Stimulated activated CD4-positive, alpha-beta T cell treated with anti-CD3 and anti-CD28 coated beads, Interleukin-4, amount 100 ng/mL, for 24 hours (primary cell): ENCODE measurements around the gene OLIG1.

Source experiments
- DNase-seq: peaks from one replicate; pipeline ENCODE4 v3.0.0-alpha.2; 2020

Gene OLIG1, protein sequence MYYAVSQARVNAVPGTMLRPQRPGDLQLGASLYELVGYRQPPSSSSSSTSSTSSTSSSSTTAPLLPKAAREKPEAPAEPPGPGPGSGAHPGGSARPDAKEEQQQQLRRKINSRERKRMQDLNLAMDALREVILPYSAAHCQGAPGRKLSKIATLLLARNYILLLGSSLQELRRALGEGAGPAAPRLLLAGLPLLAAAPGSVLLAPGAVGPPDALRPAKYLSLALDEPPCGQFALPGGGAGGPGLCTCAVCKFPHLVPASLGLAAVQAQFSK

DNA sequence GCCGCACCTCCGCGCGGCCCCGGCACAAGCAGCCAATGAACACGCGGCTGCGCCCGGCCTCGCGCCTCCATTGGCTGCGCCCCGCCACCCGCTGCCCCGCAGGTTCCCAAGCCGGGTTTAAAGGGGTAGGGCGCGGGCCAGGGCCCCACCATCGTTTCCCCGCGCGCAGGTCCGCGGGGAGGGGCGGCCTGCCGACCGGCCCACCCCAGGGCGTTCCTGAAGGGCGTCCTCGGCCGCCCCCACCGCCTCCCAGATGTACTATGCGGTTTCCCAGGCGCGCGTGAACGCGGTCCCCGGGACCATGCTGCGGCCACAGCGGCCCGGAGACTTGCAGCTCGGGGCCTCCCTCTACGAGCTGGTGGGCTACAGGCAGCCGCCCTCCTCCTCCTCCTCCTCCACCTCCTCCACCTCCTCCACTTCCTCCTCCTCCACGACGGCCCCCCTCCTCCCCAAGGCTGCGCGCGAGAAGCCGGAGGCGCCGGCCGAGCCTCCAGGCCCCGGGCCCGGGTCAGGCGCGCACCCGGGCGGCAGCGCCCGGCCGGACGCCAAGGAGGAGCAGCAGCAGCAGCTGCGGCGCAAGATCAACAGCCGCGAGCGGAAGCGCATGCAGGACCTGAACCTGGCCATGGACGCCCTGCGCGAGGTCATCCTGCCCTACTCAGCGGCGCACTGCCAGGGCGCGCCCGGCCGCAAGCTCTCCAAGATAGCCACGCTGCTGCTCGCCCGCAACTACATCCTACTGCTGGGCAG is at the start of gene OLIG1:
OLIG1 (plus strand) TSS at position 148 of the 750 bp plus-strand sequence; CDS start at position 254, 106 bp downstream.
- peak; percentile 22 for DNase-seq

DNA sequence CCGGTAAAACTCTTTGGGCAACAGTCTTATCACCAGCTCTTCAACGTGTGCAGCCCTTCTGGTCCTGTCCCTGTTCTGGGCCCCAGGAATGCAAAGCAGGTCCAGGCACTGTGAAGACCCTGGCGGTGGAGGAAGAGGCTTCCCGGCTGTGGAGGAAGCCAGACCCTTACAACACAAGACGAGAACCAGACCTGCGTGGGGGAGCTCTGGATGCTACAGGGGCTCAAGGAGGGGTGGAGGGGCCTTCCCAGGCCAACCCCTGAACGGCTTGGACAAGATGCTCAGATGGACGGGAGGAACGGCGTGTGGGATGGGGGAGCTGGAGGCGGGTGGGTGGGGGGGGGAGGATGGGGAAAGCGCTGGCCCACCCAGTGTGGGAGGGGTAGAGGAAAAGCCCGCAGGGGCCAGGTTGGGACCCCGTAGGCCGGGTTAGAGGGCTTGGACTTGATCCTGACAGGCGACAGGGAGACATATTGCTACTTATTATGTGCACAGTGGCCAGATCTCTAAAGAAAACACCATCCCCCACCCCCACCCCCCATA is 49.3 kb upstream of the OLIG1 start:
- no peak for DNase-seq

DNA sequence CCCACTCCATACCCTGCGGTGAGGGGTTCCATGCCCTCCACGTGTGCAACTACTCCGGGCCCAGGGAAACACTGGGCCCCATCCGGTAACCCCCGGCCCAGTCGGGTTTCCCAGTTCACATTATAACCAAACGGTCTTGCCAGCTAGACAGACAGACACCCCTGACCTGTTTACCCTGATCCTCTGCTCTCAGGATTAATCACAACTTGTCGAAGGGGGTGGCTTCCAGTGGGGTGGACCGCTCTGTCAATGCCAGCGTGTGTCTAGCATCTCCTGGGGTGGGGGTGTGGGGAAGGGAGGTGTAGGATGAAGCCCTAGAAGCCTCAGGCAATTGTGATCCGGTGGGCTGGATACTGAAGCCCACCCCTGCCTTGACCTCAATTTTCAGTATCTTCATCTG is 48.8 kb upstream of the OLIG1 start:
- DNase-seq: no peak

DNA sequence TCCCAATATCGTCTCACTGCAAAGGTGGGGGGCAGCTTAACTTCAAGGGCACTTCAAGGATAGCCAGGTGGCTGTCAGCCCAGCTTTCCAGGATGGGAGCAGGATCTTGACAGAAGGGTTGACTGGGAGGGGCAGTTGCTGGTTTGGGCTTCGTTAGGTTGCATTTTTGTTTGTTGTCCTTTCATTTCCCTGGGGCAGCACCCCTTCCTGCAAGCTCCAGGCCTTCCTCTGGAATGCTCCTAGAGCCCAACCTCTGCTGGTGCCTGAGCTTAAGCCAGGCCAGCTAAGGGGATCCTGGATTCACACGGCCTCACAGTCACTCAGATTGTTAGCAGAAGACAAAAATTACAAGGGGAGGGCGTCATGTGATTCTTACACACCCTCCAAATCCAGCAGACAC is 48.3 kb upstream of the OLIG1 start:
- DNase-seq: no peak

DNA sequence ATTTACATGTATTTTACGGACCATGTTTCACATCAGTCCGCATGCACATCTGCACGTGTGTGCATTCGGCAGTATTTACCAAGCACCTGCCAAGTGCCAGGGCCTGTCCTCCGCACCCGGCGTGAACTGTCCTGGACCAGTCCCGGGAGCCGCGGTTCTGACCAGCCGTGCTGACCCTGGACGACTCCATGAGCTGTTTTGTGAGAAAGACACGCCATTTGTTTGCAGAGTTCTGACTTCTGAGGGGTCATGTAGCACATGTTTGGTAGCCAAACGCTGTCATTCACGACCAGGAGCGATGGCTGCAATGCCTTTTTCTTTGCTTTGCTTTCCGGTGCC is 47.5 kb upstream of the OLIG1 start:
- DNase-seq: no peak

DNA sequence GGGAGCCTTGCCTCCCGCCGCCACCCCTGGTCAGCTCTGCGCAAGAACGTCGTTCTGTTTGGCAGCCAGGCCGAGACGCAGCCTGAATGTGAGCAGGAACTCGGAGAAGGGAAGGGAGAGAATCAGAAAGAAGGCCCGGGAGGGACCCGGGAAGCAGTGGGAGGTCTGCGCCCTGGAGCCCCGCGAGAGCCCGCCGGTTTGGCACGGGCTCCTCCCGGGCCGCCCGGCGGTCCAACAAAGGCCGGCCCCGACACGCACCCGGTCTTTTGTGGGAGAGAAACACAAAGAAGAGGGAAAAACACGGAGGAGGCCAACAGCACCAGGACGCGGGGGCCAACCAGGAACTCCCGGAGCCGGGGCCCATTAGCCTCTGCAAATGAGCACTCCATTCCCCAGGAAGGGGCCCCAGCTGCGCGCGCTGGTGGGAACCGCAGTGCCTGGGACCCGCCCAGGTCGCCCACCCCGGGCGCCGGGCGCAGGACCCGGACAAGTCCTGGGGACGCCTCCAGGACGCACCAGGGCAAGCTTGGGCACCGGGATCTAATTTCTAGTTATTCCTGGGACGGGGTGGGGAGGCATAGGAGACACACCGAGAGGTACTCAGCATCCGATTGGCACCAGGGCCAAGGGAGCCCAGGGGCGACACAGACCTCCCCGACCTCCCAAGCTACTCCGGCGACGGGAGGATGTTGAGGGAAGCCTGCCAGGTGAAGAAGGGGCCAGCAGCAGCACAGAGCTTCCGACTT is 46.9 kb upstream of the OLIG1 start:
- DNase-seq: no peak

DNA sequence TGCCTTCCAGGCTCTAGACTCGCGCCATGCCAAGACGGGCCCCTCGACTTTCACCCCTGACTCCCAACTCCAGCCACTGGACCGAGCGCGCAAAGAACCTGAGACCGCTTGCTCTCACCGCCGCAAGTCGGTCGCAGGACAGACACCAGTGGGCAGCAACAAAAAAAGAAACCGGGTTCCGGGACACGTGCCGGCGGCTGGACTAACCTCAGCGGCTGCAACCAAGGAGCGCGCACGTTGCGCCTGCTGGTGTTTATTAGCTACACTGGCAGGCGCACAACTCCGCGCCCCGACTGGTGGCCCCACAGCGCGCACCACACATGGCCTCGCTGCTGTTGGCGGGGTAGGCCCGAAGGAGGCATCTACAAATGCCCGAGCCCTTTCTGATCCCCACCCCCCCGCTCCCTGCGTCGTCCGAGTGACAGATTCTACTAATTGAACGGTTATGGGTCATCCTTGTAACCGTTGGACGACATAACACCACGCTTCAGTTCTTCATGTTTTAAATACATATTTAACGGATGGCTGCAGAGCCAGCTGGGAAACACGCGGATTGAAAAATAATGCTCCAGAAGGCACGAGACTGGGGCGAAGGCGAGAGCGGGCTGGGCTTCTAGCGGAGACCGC is 46.3 kb upstream of the OLIG1 start:
- no peak for DNase-seq

DNA sequence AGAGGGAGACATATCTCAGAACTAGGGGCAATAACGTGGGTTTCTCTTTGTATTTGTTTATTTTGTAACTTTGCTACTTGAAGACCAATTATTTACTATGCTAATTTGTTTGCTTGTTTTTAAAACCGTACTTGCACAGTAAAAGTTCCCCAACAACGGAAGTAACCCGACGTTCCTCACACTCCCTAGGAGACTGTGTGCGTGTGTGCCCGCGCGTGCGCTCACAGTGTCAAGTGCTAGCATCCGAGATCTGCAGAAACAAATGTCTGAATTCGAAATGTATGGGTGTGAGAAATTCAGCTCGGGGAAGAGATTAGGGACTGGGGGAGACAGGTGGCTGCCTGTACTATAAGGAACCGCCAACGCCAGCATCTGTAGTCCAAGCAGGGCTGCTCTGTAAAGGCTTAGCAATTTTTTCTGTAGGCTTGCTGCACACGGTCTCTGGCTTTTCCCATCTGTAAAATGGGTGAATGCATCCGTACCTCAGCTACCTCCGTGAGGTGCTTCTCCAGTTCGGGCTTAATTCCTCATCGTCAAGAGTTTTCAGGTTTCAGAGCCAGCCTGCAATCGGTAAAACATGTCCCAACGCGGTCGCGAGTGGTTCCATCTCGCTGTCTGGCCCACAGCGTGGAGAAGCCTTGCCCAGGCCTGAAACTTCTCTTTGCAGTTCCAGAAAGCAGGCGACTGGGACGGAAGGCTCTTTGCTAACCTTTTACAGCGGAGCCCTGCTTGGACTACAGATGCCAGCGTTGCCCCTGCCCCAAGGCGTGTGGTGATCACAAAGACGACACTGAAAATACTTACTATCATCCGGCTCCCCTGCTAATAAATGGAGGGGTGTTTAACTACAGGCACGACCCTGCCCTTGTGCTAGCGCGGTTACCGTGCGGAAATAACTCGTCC is 45.5 kb upstream of the OLIG1 start:
- DNase-seq: no peak

DNA sequence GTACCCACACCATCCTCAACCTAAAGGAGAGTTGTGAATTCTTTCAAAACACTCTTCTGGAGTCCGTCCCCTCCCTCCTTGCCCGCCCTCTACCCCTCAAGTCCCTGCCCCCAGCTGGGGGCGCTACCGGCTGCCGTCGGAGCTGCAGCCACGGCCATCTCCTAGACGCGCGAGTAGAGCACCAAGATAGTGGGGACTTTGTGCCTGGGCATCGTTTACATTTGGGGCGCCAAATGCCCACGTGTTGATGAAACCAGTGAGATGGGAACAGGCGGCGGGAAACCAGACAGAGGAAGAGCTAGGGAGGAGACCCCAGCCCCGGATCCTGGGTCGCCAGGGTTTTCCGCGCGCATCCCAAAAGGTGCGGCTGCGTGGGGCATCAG is 44.8 kb upstream of the OLIG1 start:
- DNase-seq: no peak

DNA sequence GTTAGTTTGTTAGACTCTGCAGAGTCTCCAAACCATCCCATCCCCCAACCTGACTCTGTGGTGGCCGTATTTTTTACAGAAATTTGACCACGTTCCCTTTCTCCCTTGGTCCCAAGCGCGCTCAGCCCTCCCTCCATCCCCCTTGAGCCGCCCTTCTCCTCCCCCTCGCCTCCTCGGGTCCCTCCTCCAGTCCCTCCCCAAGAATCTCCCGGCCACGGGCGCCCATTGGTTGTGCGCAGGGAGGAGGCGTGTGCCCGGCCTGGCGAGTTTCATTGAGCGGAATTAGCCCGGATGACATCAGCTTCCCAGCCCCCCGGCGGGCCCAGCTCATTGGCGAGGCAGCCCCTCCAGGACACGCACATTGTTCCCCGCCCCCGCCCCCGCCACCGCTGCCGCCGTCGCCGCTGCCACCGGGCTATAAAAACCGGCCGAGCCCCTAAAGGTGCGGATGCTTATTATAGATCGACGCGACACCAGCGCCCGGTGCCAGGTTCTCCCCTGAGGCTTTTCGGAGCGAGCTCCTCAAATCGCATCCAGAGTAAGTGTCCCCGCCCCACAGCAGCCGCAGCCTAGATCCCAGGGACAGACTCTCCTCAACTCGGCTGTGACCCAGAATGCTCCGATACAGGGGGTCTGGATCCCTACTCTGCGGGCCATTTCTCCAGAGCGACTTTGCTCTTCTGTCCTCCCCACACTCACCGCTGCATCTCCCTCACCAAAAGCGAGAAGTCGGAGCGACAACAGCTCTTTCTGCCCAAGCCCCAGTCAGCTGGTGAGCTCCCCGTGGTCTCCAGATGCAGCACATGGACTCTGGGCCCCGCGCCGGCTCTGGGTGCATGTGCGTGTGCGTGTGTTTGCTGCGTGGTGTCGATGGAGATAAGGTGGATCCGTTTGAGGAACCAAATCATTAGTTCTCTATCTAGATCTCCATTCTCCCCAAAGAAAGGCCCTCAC is 44.2 kb upstream of the OLIG1 start, which contains the start of gene OLIG2:
OLIG2 (plus strand) TSS at position 447 of the 954 bp plus-strand sequence. CDS start 928 bp downstream, outside the sequence.
- DNase-seq: no peak

DNA sequence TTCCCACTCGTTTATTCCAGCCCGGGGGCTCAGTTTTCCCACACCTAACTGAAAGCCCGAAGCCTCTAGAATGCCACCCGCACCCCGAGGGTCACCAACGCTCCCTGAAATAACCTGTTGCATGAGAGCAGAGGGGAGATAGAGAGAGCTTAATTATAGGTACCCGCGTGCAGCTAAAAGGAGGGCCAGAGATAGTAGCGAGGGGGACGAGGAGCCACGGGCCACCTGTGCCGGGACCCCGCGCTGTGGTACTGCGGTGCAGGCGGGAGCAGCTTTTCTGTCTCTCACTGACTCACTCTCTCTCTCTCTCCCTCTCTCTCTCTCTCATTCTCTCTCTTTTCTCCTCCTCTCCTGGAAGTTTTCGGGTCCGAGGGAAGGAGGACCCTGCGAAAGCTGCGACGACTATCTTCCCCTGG is 43.5 kb upstream of the OLIG1 start:
- DNase-seq: no peak

DNA sequence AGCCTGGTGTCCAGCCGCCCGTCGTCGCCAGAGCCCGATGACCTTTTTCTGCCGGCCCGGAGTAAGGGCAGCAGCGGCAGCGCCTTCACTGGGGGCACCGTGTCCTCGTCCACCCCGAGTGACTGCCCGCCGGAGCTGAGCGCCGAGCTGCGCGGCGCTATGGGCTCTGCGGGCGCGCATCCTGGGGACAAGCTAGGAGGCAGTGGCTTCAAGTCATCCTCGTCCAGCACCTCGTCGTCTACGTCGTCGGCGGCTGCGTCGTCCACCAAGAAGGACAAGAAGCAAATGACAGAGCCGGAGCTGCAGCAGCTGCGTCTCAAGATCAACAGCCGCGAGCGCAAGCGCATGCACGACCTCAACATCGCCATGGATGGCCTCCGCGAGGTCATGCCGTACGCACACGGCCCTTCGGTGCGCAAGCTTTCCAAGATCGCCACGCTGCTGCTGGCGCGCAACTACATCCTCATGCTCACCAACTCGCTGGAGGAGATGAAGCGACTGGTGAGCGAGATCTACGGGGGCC is 43.0 kb upstream of the OLIG1 start:
- no peak for DNase-seq

DNA sequence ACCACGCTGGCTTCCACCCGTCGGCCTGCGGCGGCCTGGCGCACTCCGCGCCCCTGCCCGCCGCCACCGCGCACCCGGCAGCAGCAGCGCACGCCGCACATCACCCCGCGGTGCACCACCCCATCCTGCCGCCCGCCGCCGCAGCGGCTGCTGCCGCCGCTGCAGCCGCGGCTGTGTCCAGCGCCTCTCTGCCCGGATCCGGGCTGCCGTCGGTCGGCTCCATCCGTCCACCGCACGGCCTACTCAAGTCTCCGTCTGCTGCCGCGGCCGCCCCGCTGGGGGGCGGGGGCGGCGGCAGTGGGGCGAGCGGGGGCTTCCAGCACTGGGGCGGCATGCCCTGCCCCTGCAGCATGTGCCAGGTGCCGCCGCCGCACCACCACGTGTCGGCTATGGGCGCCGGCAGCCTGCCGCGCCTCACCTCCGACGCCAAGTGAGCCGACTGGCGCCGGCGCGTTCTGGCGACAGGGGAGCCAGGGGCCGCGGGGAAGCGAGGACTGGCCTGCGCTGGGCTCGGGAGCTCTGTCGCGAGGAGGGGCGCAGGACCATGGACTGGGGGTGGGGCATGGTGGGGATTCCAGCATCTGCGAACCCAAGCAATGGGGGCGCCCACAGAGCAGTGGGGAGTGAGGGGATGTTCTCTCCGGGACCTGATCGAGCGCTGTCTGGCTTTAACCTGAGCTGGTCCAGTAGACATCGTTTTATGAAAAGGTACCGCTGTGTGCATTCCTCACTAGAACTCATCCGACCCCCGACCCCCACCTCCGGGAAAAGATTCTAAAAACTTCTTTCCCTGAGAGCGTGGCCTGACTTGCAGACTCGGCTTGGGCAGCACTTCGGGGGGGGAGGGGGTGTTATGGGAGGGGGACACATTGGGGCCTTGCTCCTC is 42.3 kb upstream of the OLIG1 start:
- DNase-seq: no peak

DNA sequence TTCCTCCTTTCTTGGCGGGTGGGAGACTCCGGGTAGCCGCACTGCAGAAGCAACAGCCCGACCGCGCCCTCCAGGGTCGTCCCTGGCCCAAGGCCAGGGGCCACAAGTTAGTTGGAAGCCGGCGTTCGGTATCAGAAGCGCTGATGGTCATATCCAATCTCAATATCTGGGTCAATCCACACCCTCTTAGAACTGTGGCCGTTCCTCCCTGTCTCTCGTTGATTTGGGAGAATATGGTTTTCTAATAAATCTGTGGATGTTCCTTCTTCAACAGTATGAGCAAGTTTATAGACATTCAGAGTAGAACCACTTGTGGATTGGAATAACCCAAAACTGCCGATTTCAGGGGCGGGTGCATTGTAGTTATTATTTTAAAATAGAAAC is 41.7 kb upstream of the OLIG1 start:
- no peak for DNase-seq

DNA sequence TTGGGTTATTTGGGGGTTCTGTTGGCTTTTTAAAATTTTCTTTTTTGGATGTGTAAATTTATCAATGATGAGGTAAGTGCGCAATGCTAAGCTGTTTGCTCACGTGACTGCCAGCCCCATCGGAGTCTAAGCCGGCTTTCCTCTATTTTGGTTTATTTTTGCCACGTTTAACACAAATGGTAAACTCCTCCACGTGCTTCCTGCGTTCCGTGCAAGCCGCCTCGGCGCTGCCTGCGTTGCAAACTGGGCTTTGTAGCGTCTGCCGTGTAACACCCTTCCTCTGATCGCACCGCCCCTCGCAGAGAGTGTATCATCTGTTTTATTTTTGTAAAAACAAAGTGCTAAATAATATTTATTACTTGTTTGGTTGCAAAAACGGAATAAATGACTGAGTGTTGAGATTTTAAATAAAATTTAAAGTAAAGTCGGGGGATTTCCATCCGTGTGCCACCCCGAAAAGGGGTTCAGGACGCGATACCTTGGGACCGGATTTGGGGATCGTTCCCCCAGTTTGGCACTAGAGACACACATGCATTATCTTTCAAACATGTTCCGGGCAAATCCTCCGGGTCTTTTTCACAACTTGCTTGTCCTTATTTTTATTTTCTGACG is 41.1 kb upstream of the OLIG1 start:
- peak; percentile 26 for DNase-seq

DNA sequence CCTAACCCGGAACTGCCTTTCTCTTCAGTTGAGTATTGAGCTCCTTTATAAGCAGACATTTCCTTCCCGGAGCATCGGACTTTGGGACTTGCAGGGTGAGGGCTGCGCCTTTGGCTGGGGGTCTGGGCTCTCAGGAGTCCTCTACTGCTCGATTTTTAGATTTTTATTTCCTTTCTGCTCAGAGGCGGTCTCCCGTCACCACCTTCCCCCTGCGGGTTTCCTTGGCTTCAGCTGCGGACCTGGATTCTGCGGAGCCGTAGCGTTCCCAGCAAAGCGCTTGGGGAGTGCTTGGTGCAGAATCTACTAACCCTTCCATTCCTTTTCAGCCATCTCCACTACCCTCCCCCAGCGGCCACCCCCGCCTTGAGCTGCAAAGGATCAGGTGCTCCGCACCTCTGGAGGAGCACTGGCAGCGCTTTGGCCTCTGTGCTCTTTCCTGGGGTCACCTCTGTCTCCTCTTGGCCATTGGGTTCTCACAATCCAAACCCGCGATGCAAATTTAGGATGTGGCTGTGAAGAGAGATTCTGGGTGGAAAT is 40.5 kb upstream of the OLIG1 start:
- no peak for DNase-seq

DNA sequence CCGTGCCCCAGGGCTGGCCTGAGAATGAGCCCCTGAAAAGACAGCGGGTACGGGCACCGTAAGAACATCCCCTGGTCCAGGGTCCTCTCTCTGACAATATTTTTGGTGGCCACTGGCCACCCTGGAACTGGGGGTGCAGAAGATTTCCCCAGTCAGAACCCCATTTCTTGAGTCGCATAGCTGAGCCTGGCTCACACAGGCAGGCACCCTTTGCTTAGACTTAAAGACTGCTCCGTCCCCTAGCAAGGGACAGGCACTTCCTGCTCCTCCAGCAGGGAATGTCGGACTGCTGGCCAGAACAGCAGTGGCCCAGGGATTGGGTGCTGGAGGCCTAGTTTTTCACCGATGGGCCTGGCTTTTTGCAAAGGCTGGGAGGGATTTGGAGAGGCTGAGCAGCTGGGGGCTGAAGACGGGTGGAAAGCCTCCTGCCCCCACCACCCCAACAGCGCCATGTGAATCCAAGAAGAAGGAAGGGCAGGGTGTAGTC is 39.9 kb upstream of the OLIG1 start:
- no peak for DNase-seq

DNA sequence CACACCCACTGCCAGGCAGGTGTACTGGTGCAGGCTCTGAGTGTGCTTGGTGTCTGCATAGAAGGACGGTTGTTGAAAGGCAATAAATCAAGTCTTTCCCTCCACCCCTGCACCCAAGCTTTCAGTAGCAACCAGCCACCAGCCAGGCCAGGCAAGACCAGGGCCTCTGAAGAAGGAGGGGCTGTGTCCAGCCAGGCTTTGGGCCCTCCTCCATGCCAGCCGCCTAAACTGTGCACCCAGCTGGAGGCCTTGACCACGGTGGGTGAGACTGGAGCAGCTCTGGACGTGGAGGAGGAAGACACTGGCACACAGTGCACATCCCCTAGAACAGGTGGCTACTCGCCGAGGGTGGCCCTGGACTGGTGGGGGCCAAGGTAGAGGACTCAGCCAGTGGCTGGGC is 39.3 kb upstream of the OLIG1 start:
- DNase-seq: no peak
